ENCODE data around the gene KCNMB1.

DNA sequence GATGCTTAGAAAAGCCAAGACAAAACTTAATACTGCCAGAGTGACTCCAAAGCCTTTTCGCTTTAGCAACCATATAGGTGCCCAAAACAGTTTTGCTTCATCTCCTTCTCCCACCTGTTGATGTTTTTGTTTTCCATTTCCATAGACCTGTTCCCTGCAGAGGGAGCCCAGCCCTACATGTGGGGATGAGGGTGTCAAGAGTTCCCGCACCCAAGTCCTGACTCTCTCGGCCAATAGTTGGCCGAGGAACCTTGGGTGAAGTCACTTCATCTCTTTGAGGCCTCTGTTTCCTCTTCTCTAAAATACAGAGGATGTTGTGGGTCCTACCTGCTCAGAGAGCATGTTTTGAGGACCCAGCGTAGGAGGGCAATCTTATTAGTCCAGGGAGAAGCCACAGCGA lies 53.1 kb downstream of the KCNMB1 start:
- no peak for TF ChIP-seq CTCF (IDR thresholded peaks at IDR 0.05; ENCODE audit: insufficient read depth, low read length)
- TF ChIP-seq GABPA (IDR thresholded peaks at IDR 0.05; ENCODE audit: low read depth) = no peak
- no peak for TF ChIP-seq POLR2AphosphoS5 (IDR thresholded peaks at IDR 0.05; ENCODE audit: low read depth)
- no peak for TF ChIP-seq SPI1 (IDR thresholded peaks at IDR 0.05; ENCODE audit: borderline replicate concordance, low read depth)
